ENCODE measurements around the gene PFDN4. TPM values are rescaled to one million over a fixed set of nuclear protein-coding genes. Genes with fewer than 3 reads are reported as not detected.

The PFDN4 gene
- total and polyA plus RNA-seq, 2 of the 4 experiments (the other 2 are of a cell fraction), result 14.9 to 93.2 TPM

DNA sequence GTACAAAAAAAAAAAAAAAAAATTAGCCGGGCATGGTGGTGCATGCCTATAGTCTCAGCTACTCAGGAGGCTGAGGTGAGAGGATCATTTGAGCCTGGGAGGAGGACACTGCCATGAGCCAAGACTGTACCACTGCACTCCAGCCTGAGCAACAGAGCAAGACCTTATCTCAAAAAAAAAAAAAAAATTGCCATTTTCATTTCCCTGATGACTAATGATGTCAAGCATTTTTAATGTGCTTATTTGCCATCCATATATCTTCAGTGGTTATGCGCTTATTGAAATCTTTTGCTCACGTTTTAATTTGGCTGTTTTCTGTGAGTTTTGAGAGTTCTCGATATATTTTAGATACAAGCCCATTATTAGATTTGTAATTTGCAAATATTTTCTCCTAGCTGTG, 46.7 kb downstream of the PFDN4 start:
- Histone ChIP-seq H4K8ac (ENCODE audit: low read depth in 2 of 2, low read length in 2 of 2) (no peak overlapping the region), H3K36me3 (ENCODE audit: control insufficient read depth, insufficient read depth, low read length) (no peaks in the 10 kb centered on the region), H3K4me3 (ENCODE audit: insufficient read depth, low read depth, low read length) (no peak overlapping the region), H3K27ac (ENCODE audit: insufficient read depth, low read length) (no peak overlapping the region), H4K20me1 (ENCODE audit: insufficient read depth, low read length) (no peaks in the 10 kb centered on the region), H3K56ac (ENCODE audit: extremely low read depth, insufficient read depth, low read length) (no peak overlapping the region), H3K9me1 (ENCODE audit: insufficient read depth, low read length) (peaks cover 2% of the 10 kb centered on the region; the same call in 1 of the 2 replicates), H2AK9ac (replicated peaks; ENCODE audit: low read depth, low read length, poor library complexity) (no peak overlapping the region), H3K9ac (ENCODE audit: low read depth, low read length) (no peak overlapping the region), H3K4me1 (ENCODE audit: control insufficient read depth, insufficient read depth, low read length) (peaks cover 6% of the 10 kb centered on the region), H3K14ac (replicated peaks; ENCODE audit: low read depth, low read length) (no peak overlapping the region), H3K4ac (ENCODE audit: low read depth, low read length) (no peak overlapping the region), H3K27me3 (ENCODE audit: control insufficient read depth, insufficient read depth, low read length) (no peaks in the 10 kb centered on the region), H2BK120ac (ENCODE audit: low read depth, low read length) (no peak overlapping the region), H2AFZ (replicated peaks; ENCODE audit: low read length, poor library complexity) (no peak overlapping the region), H3K4me2 (ENCODE audit: low read depth, low read length) (no peak overlapping the region), H3K23ac (ENCODE audit: low read depth, low read length) (no peak overlapping the region), H2BK5ac (ENCODE audit: low read depth, low read length, poor library complexity, severe bottlenecking) (no peak overlapping the region), H3K79me1 (ENCODE audit: low read depth in 1 of 2, low read length in 2 of 2) (no peaks in the 10 kb centered on the region), H4K91ac (ENCODE audit: insufficient read depth, low read depth, low read length) (no peak overlapping the region), H4K5ac (ENCODE audit: low read depth, low read length) (no peak overlapping the region), H2AK5ac (ENCODE audit: low read depth, low read length) (no peak overlapping the region), H2BK15ac (ENCODE audit: low read depth, low read length) (no peak overlapping the region), H3K9me3 (ENCODE audit: control insufficient read depth, insufficient read depth, low read length) (no peaks in the 10 kb centered on the region), H3K18ac (ENCODE audit: low read depth, low read length) (no peak overlapping the region), H2BK20ac (ENCODE audit: low read depth, low read length) (no peak overlapping the region)
- intact Hi-C loops (cut with micrococcal nuclease) (no loop called here), in situ Hi-C loops (cut with MboI; ENCODE audit: low sequenced_read_pairs) (no loop called here), dilution Hi-C loops (cut with HindIII; ENCODE audit: low sequenced_read_pairs, unreplicated experiment) (no loop called here)
- ATAC-seq (ENCODE audit: low read depth) (peak; percentile 29; the same call in 1 of the 2 replicates), DNase-seq (peak; percentile 19)
- WGBS, 2 experiments (ENCODE audit: extremely low coverage in 2 of 2, insufficient read length in 1 of 2), result no CpG with 5 or more reads among the region's 4 CpGs
- ChIA-PET CTCF (no interaction called here), POLR2A (ENCODE audit: unreplicated experiment) (no interaction called here)
- no TSS peak for BruUV-seq (replicated peaks)
- no peak for TF ChIP-seq CHD1 (IDR thresholded peaks at IDR 0.05; ENCODE audit: low read depth, low read length)
